GM12878 (cell line): ENCODE measurements around the gene INPP5D. TPM values are rescaled to one million over a fixed set of nuclear protein-coding genes. Genes with fewer than 3 reads are reported as not detected.

Source experiments
- ATAC-seq: fragments of 200-7000 bp; cut with Tn5 transposase; 3 replicates; pipeline ENCODE4 v1.9.1; 2020; ENCODE audit warnings: mild to moderate bottlenecking, moderate library complexity
- BruUV-seq: library from RNA; stranded (reverse); fragments of 400-500 nt; replicated peaks from 2 replicates; lab custom pipeline; 2021; lab: Mats Ljungman, UMichigan
- CTCF ChIA-PET: fragments of 300-600 bp; sonication (Branson Sonifier 250); formaldehyde crosslinking; extraction: SDS; loops from one replicate; lab custom pipeline; 2021; ENCODE audit warnings: inconsistent platforms; lab: Yijun Ruan, JAX
- POLR2A ChIA-PET: fragments of 350-600 bp; formaldehyde crosslinking; extraction: SDS; loops from one replicate; lab custom pipeline; 2021; ENCODE audit warnings: inconsistent platforms; lab: Charles Lee
- RAD21 ChIA-PET: fragments of 300-600 bp; sonication (Branson Sonifier 250); formaldehyde crosslinking; loops from one replicate; lab custom pipeline; 2023; ENCODE audit warnings: antibody characterized with exemption; ENCODE audit not compliant: unreplicated experiment; lab: Charles Lee
- SMC1A ChIA-PET: fragments of 300-600 bp; sonication (Branson Sonifier 250); formaldehyde crosslinking; loops from one replicate; lab custom pipeline; 2023; ENCODE audit not compliant: unreplicated experiment, uncharacterized antibody; lab: Charles Lee
- DNase-seq: peaks from one replicate; pipeline ENCODE4 v3.0.0-alpha.2; 2011; ENCODE audit warnings: low read depth, low spot score
- FAIRE-seq: peaks from 3 replicates; lab custom pipeline; 2011; peaks lifted over from hg19 to GRCh38; lab: Jason Lieb, UNC
- H2AFZ ChIP-seq: 2 replicates; pipeline ENCODE4 v1.6.0; 2011; ENCODE audit warnings: low read depth, low read length, control low read depth; ENCODE audit not compliant: control insufficient read depth
- H3K27ac ChIP-seq: 2 replicates; pipeline ENCODE4 v1.5.1; 2011; ENCODE audit warnings: control low read depth; ENCODE audit not compliant: control insufficient read depth, insufficient read depth
- H3K27me3 ChIP-seq, 2 experiments: replicated peaks in 1 of 2; 2 replicates each; pipeline versions ENCODE4 v1.6.0 to v1.6.1; 2011; ENCODE audit warnings: low read length in 1 of 2; ENCODE audit not compliant: control insufficient read depth in 2 of 2, insufficient read depth in 2 of 2
- H3K36me3 ChIP-seq, 2 experiments: 2 replicates each; pipeline ENCODE4 v1.5.1; 2011; ENCODE audit warnings: low read length in 1 of 2; ENCODE audit not compliant: control insufficient read depth in 2 of 2, insufficient read depth in 2 of 2
- H3K4me1 ChIP-seq: 2 replicates; pipeline ENCODE4 v1.6.1; 2011; ENCODE audit warnings: mild to moderate bottlenecking, low read length, moderate library complexity, mixed read lengths; ENCODE audit not compliant: control insufficient read depth, insufficient read depth
- H3K4me2 ChIP-seq: 2 replicates; pipeline ENCODE4 v1.6.0; 2011; ENCODE audit warnings: control low read depth; ENCODE audit not compliant: control insufficient read depth, insufficient read depth
- H3K4me3 ChIP-seq: fragments of 200-600 bp; sonication (generic); 2 replicates; pipeline ENCODE4 v1.5.1; 2016
- H3K79me2 ChIP-seq: 2 replicates; pipeline ENCODE4 v1.6.0; 2011; ENCODE audit warnings: low read length; ENCODE audit not compliant: control insufficient read depth, insufficient read depth
- H3K9ac ChIP-seq: 2 replicates; pipeline ENCODE4 v1.8.0; 2011; ENCODE audit warnings: low read length, control low read depth, mixed read lengths; ENCODE audit not compliant: control insufficient read depth, insufficient read depth
- H3K9me3 ChIP-seq: replicated peaks from 3 replicates; pipeline ENCODE4 v1.5.1; 2011; ENCODE audit warnings: mild to moderate bottlenecking, low read length; ENCODE audit not compliant: control insufficient read depth, insufficient read depth
- H4K20me1 ChIP-seq: 2 replicates; pipeline ENCODE4 v1.6.0; 2011; ENCODE audit not compliant: control insufficient read depth, insufficient read depth
- ATF3 ChIP-seq: IDR thresholded peaks from 2 replicates; pipeline ENCODE4 v1.6.1; 2011; ENCODE audit warnings: low read depth, mild to moderate bottlenecking, low read length, moderate library complexity, borderline replicate concordance; ENCODE audit errors: extremely low read depth
- NFYB ChIP-seq: IDR thresholded peaks from 2 replicates; pipeline ENCODE4 v1.6.1; 2011; ENCODE audit warnings: low read depth, mild to moderate bottlenecking, low read length, improper control_type of control experiment, moderate library complexity; ENCODE audit not compliant: insufficient read depth
- POLR2AphosphoS2 ChIP-seq: IDR thresholded peaks from 2 replicates; pipeline ENCODE4 v1.6.1; 2011; ENCODE audit warnings: low read depth, mild to moderate bottlenecking, low read length, improper control_type of control experiment, moderate library complexity
- RB1 ChIP-seq: fragments of 450-650 bp; formaldehyde crosslinking; IDR thresholded peaks from 2 replicates; pipeline ENCODE4 v1.6.1; 2017; ENCODE audit warnings: mild to moderate bottlenecking, borderline replicate concordance
- SMC3 ChIP-seq: IDR thresholded peaks from 2 replicates; pipeline ENCODE4 v1.6.1; 2011; ENCODE audit warnings: low read length, improper control_type of control experiment, borderline replicate concordance
- USF2 ChIP-seq: IDR thresholded peaks from 2 replicates; pipeline ENCODE4 v1.6.1; 2011; ENCODE audit warnings: low read depth, low read length, improper control_type of control experiment, borderline replicate concordance
- ZBED1 ChIP-seq: IDR thresholded peaks from 2 replicates; pipeline ENCODE4 v1.6.1; 2016; ENCODE audit warnings: borderline replicate concordance
- WGBS: methylation state at CpG from one replicate; pipeline ENCODE4 v1.1.6; 2016; ENCODE audit warnings: low lambda C conversion rate; ENCODE audit not compliant: insufficient replicate concordance, insufficient coverage; ENCODE audit errors: missing lambda C conversion rate; 5-methylcytosine and 5-hydroxymethylcytosine counted together
- in situ Hi-C: fragments of 300-500 bp; cut with MboI; formaldehyde crosslinking; loops from 9 replicates; pipeline ENCODE4 v1.14.3; 2018; ENCODE audit warnings: mixed read lengths
- intact Hi-C: fragments of 100-400 bp; cut with micrococcal nuclease; formaldehyde crosslinking; loops from one replicate; pipeline ENCODE4 v1.14.2; 2022; ENCODE audit not compliant: unreplicated experiment
- polyA plus RNA-seq, 11 experiments: library from polyadenylated mRNA; depleted of rRNA in 4 of 11; unstranded in 6 of 11; stranded (reverse) in 5 of 11; fragments of >200 nt; fragmentation: Nextera tagmentation in 4 of 11; fragmentation: Illumina TruSeq in 1 of 11; extraction: Ambion mirVana in 4 of 11; extraction: Trizol in 1 of 11; gene quantifications; 1 replicate in 1 of 11; 2 replicates in 10 of 11; pipeline versions ENCODE4 v1.2.1 to v1.2.3, GENCODE V29; 2011 to 2016; ENCODE audit warnings: inconsistent platforms in 2 of 11, missing spikeins in 2 of 11, low read depth in 1 of 11
- total RNA-seq, 4 experiments: library from RNA; depleted of rRNA in 3 of 4; stranded (reverse); fragments of >200 nt in 3 of 4; fragmentation: Illumina TruSeq in 1 of 4; extraction: Trizol in 1 of 4; gene quantifications; 2 replicates each; pipeline versions ENCODE4 v1.2.1 to v1.2.3, GENCODE V29; 2013 to 2021

Gene INPP5D
- total and polyA plus RNA-seq, 10 of the 15 experiments (the other 5 are each of a cell fraction or from before 2014, with no cell fraction given) = 11.8 to 139 (median 88.8) TPM

GRCh38 chr2:233213011-233213410 lies 152.9 kb downstream of the INPP5D start:
- no peaks in the 10 kb centered on the region for H3K27me3 ChIP-seq
- ChIA-PET RAD21 (no interaction called here), POLR2A (interaction anchor here (0.7 kb wide), 1 partner anchor 9 kb away, joined by 3 read pairs; no protein-coding TSS in a partner anchor), SMC1A (no interaction called here), CTCF (no interaction called here)
- ATAC-seq (no peak), DNase-seq (no peak), FAIRE-seq (no peak)
- no peaks in the 10 kb centered on the region for H3K9me3 ChIP-seq
- H3K27ac ChIP-seq = no peak overlapping the region
- no peak overlapping the region for H2AFZ ChIP-seq
- H3K4me1 ChIP-seq = no peaks in the 10 kb centered on the region; the same call in 1 of the 2 replicates
- peaks cover 0 to 7% of the 10 kb centered on the region in 2 experiments; a peak in 2 of 4 replicates for H3K36me3 ChIP-seq
- H3K4me2 ChIP-seq = no peak overlapping the region
- no peak overlapping the region for H3K4me3 ChIP-seq
- 98% methylated on average over 15 of the region's 15 CpGs for WGBS
- no peak overlapping the region for H3K9ac ChIP-seq
- intact Hi-C loops = no loop called here
- BruUV-seq = no TSS peak
- TF ChIP-seq NFYB (no peak), RB1 (no peak)
- in situ Hi-C loops = no loop called here
- H3K79me2 ChIP-seq = no peaks in the 10 kb centered on the region
- H4K20me1 ChIP-seq = no peaks in the 10 kb centered on the region

GRCh38 chr2:233213975-233214374 lies 153.8 kb downstream of the INPP5D start:
- no peak overlapping the region for H3K4me3 ChIP-seq
- no peaks in the 10 kb centered on the region for H3K27me3 ChIP-seq
- ATAC-seq (no peak), DNase-seq (no peak), FAIRE-seq (no peak)
- 100% methylated on average over 6 of the region's 6 CpGs for WGBS
- no peak overlapping the region for H2AFZ ChIP-seq
- ChIA-PET POLR2A (no interaction called here), CTCF (no interaction called here), RAD21 (no interaction called here), SMC1A (no interaction called here)
- H3K9me3 ChIP-seq = no peaks in the 10 kb centered on the region
- no TSS peak for BruUV-seq
- H3K9ac ChIP-seq = no peak overlapping the region
- H4K20me1 ChIP-seq = no peaks in the 10 kb centered on the region
- TF ChIP-seq ATF3 = no peak
- TF ChIP-seq POLR2AphosphoS2 = no peak
- TF ChIP-seq SMC3 = no peak
- TF ChIP-seq ZBED1 = no peak
- TF ChIP-seq USF2 = no peak
- no peak overlapping the region for H3K4me2 ChIP-seq
- no peaks in the 10 kb centered on the region; the same call in 1 of the 2 replicates for H3K4me1 ChIP-seq
- no peaks in the 10 kb centered on the region for H3K79me2 ChIP-seq
- H3K36me3 ChIP-seq = peaks cover 0 to 2% of the 10 kb centered on the region in 2 experiments; a peak in 2 of 4 replicates
- intact Hi-C loops = no loop called here
- in situ Hi-C loops = no loop called here
- no peak overlapping the region for H3K27ac ChIP-seq
